Nephron (organoid): ENCODE data around the gene ANKRD1.

ENCODE experiments used
- H3K27ac Mint-ChIP-seq, 3 experiments: 2 replicates each; pipeline ENCODE4 v1.8.0; 2020; ENCODE audit warnings: mixed read lengths in 3 of 3, mild to moderate bottlenecking in 2 of 3, moderate library complexity in 1 of 3
- H3K27me3 Mint-ChIP-seq: 2 replicates; pipeline ENCODE4 v1.8.0; 2021; ENCODE audit warnings: low read depth, mild to moderate bottlenecking, moderate library complexity, mixed read lengths
- H3K36me3 Mint-ChIP-seq: 2 replicates; pipeline ENCODE4 v1.8.0; 2020; ENCODE audit warnings: low read depth, mixed read lengths
- H3K4me1 Mint-ChIP-seq: 2 replicates; pipeline ENCODE4 v1.8.0; 2020; ENCODE audit warnings: mixed read lengths
- H3K4me3 Mint-ChIP-seq, 3 experiments: 2 replicates each; pipeline ENCODE4 v1.8.0; 2020; ENCODE audit warnings: mild to moderate bottlenecking in 3 of 3, mixed read lengths in 3 of 3, moderate library complexity in 2 of 3
- H3K9me3 Mint-ChIP-seq: 2 replicates; pipeline ENCODE4 v1.8.0; 2020; ENCODE audit warnings: mixed read lengths
- TF ChIP-seq, protein P1 (sequence below), 3 experiments: fragments of 200-600 bp; sonication (generic); IDR thresholded peaks; one replicate each; pipeline ENCODE4 v1.5.0; 2021; ENCODE audit warnings: antibody characterized with exemption in 3 of 3; ENCODE audit not compliant: unreplicated experiment in 3 of 3

Gene ANKRD1

DNA sequence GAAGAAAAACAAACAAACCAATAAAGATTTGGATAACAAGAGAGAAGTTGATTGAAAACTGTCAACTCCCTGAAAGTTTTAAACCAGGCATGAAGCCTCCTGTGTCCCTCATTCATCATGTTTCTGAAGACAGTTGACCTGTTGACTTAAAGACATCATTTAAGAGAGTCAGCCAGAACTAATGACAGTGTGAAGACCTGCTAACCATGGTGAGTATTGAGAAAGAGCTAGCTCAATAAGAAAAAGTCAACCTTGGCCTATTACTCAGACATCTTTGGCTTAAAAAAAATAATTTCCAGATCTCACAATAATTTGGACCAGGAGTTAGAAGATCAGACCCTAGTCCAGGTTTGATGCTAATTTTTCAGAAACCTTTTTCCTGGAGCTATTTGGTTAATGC is 45.3 kb upstream of the ANKRD1 start:
- Mint-ChIP-seq H3K4me1 (peaks cover 36% of the 10 kb centered on the region), H3K4me3 (no peak overlapping the region), H3K27ac (no peak overlapping the region), H3K27me3 (no peaks in the 10 kb centered on the region), H3K9me3 (no peaks in the 10 kb centered on the region), H3K36me3 (no peaks in the 10 kb centered on the region)
- TF ChIP-seq, protein P1, sequence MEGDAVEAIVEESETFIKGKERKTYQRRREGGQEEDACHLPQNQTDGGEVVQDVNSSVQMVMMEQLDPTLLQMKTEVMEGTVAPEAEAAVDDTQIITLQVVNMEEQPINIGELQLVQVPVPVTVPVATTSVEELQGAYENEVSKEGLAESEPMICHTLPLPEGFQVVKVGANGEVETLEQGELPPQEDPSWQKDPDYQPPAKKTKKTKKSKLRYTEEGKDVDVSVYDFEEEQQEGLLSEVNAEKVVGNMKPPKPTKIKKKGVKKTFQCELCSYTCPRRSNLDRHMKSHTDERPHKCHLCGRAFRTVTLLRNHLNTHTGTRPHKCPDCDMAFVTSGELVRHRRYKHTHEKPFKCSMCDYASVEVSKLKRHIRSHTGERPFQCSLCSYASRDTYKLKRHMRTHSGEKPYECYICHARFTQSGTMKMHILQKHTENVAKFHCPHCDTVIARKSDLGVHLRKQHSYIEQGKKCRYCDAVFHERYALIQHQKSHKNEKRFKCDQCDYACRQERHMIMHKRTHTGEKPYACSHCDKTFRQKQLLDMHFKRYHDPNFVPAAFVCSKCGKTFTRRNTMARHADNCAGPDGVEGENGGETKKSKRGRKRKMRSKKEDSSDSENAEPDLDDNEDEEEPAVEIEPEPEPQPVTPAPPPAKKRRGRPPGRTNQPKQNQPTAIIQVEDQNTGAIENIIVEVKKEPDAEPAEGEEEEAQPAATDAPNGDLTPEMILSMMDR (IDR thresholded peaks at IDR 0.05; ENCODE audit: unreplicated experiment in 3 of 3) = no peak

DNA sequence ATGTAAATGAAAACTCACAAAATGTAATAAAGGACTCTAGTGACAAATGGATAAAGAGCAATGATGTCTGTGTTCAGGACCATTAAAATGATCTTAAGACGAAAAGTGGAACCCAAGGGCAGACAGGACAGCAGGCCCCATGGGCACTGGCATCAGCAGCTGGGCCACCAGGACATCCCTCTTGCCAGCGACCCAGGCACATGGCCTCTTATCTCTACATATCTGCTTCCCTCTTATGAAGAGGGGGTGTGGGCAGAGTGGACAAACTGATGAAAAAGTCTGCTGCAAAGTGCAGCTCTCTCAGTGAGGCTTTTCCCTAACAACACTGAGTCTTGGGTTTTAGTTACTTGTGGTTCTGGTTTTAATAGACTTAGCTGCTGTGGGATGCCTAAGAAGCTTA is 44.8 kb upstream of the ANKRD1 start:
- Mint-ChIP-seq H3K27ac (peak overlapping the region in 2 of 3 experiments; percentile 25 to 66), H3K4me1 (peaks cover 36% of the 10 kb centered on the region), H3K9me3 (no peaks in the 10 kb centered on the region), H3K4me3 (no peak overlapping the region), H3K36me3 (no peaks in the 10 kb centered on the region), H3K27me3 (no peaks in the 10 kb centered on the region)
- TF ChIP-seq, protein P1 (IDR thresholded peaks at IDR 0.05; ENCODE audit: unreplicated experiment in 3 of 3) = no peak

DNA sequence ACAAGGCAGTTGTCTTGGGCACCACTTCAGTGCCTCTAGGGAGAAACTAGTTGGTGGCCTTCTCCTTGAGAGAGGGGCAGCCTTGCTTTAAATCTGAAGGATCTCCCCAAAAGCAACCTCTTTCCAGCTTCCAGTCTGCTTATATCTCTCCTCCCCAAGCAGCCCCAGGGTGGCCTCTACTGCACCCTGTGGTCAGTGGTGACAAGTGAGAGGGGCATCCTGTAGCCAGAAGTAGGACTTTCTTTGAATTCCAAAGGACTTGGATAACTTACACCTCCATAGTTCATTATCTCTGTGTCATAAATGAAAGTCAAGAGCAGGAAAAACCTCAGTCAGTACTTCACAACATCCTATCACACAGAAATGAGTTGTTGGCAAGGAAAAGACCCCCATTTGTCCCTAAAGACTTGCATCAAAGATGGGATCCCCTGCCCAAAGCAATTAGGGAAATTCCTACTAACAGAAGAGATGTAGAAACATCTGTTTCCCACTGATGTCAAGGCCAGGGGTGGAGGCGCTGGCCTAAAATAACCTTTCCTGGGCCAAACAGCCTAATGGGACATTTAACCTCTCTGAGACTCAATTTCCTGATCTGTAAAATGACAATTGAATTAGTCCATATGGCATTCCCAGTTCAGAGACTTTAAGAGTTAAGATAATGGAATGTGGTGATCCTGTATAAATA is 44.0 kb upstream of the ANKRD1 start:
- Mint-ChIP-seq H3K9me3 (no peaks in the 10 kb centered on the region), H3K4me3 (no peak overlapping the region)

DNA sequence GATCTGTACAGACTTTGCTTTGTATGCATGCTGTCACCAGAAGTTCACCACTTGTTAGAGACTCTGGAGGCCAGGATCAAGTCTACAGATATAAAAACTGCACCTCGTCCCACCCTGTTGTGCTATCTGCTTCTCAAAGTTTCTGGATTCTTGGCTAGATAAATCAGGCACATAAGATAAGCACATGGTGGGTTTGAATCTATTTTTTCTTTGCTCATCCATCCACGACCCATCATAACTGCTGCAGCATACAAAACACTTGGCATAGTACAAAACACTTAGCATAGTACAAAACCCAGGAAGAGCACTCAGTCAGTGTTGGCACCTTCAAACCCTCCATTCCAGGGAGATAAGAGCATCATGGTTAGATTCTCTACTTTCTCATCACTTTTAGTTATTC is 42.4 kb upstream of the ANKRD1 start:
- Mint-ChIP-seq H3K36me3 (no peaks in the 10 kb centered on the region), H3K9me3 (no peaks in the 10 kb centered on the region), H3K27ac (peak overlapping the region in 2 of 3 experiments; percentile 2 to 3), H3K4me1 (peaks cover 32% of the 10 kb centered on the region), H3K4me3 (no peak overlapping the region), H3K27me3 (no peaks in the 10 kb centered on the region)
- TF ChIP-seq, protein P1 (IDR thresholded peaks at IDR 0.05; ENCODE audit: unreplicated experiment in 3 of 3) = no peak

More for the DNA sequence above, 44.0 kb upstream of the ANKRD1 start:
- Mint-ChIP-seq H3K4me1 (peaks cover 36% of the 10 kb centered on the region), H3K36me3 (no peaks in the 10 kb centered on the region), H3K27me3 (no peaks in the 10 kb centered on the region), H3K27ac (peak overlapping the region in 2 of 3 experiments; percentile 52 to 66)
- TF ChIP-seq, protein P1 (IDR thresholded peaks at IDR 0.05; ENCODE audit: unreplicated experiment in 3 of 3) = no peak

DNA sequence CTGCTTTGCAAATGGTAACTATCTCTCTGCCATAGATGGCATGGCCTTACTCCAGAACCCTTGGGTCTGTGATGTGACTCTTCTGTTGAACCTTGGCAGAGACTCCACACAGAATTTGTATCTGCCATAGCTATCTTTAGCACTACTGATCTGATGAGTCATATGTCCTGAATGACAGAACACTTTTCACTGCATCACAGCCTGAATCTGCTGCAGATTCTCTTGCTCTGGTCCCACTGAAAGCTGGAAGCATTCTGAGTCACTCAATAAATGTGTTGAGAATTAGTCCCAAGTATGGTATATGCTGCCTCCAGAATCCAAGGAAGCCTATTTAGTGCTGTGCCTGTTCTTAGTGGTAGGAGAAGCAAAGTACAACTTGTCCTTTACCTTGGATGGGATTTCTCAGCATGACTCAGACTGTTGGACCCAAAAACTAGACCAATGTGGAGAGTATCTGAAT is 39.5 kb upstream of the ANKRD1 start:
- H3K4me3 Mint-ChIP-seq = no peak overlapping the region
- no peak overlapping the region for H3K27ac Mint-ChIP-seq
- peaks cover 11% of the 10 kb centered on the region for H3K4me1 Mint-ChIP-seq
- H3K36me3 Mint-ChIP-seq = no peaks in the 10 kb centered on the region
- no peaks in the 10 kb centered on the region for H3K27me3 Mint-ChIP-seq
- TF ChIP-seq, protein P1 (IDR thresholded peaks at IDR 0.05; ENCODE audit: unreplicated experiment in 3 of 3) = no peak
- peaks cover 2% of the 10 kb centered on the region for H3K9me3 Mint-ChIP-seq

DNA sequence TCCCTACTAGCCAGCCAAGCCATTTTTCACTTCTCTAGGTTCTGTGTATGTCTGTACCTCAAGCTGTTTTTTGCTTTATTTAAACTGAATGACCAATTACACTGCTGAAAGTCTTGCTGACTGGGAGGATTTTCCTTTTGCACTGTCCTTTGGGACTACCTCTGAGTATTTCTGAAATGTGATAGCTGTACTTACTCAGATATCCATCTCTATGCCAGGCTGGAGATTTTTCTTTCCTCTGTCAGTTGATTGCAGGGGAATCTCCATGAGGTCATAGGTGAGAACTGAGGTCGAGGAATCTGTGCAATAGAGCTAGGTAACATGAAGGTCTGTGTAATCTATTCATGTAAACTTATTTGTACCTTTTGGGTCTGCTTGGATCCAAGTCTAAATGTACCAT is 38.9 kb upstream of the ANKRD1 start:
- Mint-ChIP-seq H3K27ac (no peak overlapping the region), H3K9me3 (peaks cover 2% of the 10 kb centered on the region), H3K4me3 (no peak overlapping the region)

More for the DNA sequence above, 38.9 kb upstream of the ANKRD1 start:
- no peaks in the 10 kb centered on the region for H3K36me3 Mint-ChIP-seq
- TF ChIP-seq, protein P1 (IDR thresholded peaks at IDR 0.05; ENCODE audit: unreplicated experiment in 3 of 3) = no peak
- H3K27me3 Mint-ChIP-seq = no peaks in the 10 kb centered on the region
- peaks cover 6% of the 10 kb centered on the region for H3K4me1 Mint-ChIP-seq
